Colonic mucosa (tissue), 4 donors: ENCODE results near the gene ZFHX3. TPM values are rescaled to one million over a fixed set of nuclear protein-coding genes. Genes with fewer than 3 reads are reported as not detected.

Experiments
- DNase-seq: peaks from one replicate; pipeline ENCODE4 v3.0.0-alpha.2; 2020
- H3K27ac ChIP-seq: fragments of 200-600 bp; one replicate; pipeline ENCODE4 v1.8.0; 2021
- H3K27me3 ChIP-seq: fragments of 200-600 bp; one replicate; pipeline ENCODE4 v1.8.0; 2021
- H3K36me3 ChIP-seq: fragments of 200-600 bp; one replicate; pipeline ENCODE4 v1.8.0; 2021
- H3K4me1 ChIP-seq: fragments of 200-600 bp; one replicate; pipeline ENCODE4 v1.8.0; 2021; ENCODE audit warnings: mild to moderate bottlenecking
- H3K4me3 ChIP-seq: fragments of 200-600 bp; one replicate; pipeline ENCODE4 v1.8.0; 2021
- H3K9ac ChIP-seq, 2 donors: one replicate each; pipeline ENCODE4 v1.7.0; 2013; ENCODE audit warnings: control low read depth in 2 of 2, low read depth in 2 of 2, low read length in 2 of 2
- H3K9me3 ChIP-seq: fragments of 200-600 bp; one replicate; pipeline ENCODE4 v1.8.0; 2021
- CTCF ChIP-seq: fragments of 200-600 bp; IDR thresholded peaks from one replicate; pipeline ENCODE4 v1.8.0; 2022; ENCODE audit warnings: antibody characterized with exemption, mild to moderate bottlenecking
- intact Hi-C: fragments of 100-400 bp; cut with DNase I; formaldehyde crosslinking; loops from one replicate; pipeline ENCODE4 v1.14.1; 2022
- total RNA-seq, 2 donors: library from RNA; stranded (reverse); fragmentation: NEBNext Ultra II Directional in 1 of 2; extraction: Animal tissue kit (Norgen Biotek cat#: 25700) in 1 of 2; gene quantifications; one replicate each; pipeline ENCODE4 v1.2.1, GENCODE V29; 2021
- donor health status: healthy.
- donor health status: DM: no; HTN: no; CAD: no.
- donor health status: DM: no; HTN: no; CAD: no.

Gene ZFHX3
- total RNA-seq, 2 donors from 2014 or later: 10.5 to 12.8 TPM

- Histone ChIP-seq H3K36me3 (no peaks in the 10 kb centered on the region), H3K4me3 (no peak overlapping the region), H3K27me3 (no peaks in the 10 kb centered on the region), H3K9ac (no peak overlapping the region), H3K27ac (no peak overlapping the region), H3K4me1 (no peaks in the 10 kb centered on the region), H3K9me3 (no peaks in the 10 kb centered on the region)
- no peak for TF ChIP-seq CTCF
- intact Hi-C loops: no loop called here
- DNase-seq: no peak
Observed at GRCh38 chr16:72815348-72816318, 232.3 kb downstream of the ZFHX3 start.

GRCh38 chr16:72814226-72814625, 233.7 kb downstream of the ZFHX3 start:
- Histone ChIP-seq H3K36me3 (no peaks in the 10 kb centered on the region), H3K27me3 (no peaks in the 10 kb centered on the region), H3K4me3 (no peak overlapping the region), H3K4me1 (no peaks in the 10 kb centered on the region), H3K27ac (no peak overlapping the region), H3K9me3 (no peaks in the 10 kb centered on the region), H3K9ac (no peak overlapping the region)
- no peak for TF ChIP-seq CTCF
- DNase-seq: no peak
- intact Hi-C loops: no loop called here

GRCh38 chr16:72812672-72813071, 235.3 kb downstream of the ZFHX3 start:
- no peak for TF ChIP-seq CTCF
- Histone ChIP-seq H3K36me3 (no peaks in the 10 kb centered on the region), H3K9ac (no peak overlapping the region), H3K9me3 (no peaks in the 10 kb centered on the region), H3K27me3 (no peaks in the 10 kb centered on the region), H3K4me1 (no peaks in the 10 kb centered on the region), H3K4me3 (no peak overlapping the region), H3K27ac (no peak overlapping the region)
- intact Hi-C loops: no loop called here
- no peak for DNase-seq

GRCh38 chr16:72811876-72812275, 236.1 kb downstream of the ZFHX3 start:
- Histone ChIP-seq H3K27ac (no peak overlapping the region), H3K27me3 (no peaks in the 10 kb centered on the region), H3K4me3 (no peak overlapping the region), H3K9ac (no peak overlapping the region), H3K9me3 (no peaks in the 10 kb centered on the region), H3K4me1 (no peaks in the 10 kb centered on the region), H3K36me3 (no peaks in the 10 kb centered on the region)
- intact Hi-C loops: no loop called here
- no peak for TF ChIP-seq CTCF
- no peak for DNase-seq

GRCh38 chr16:72811188-72811720, 236.7 kb downstream of the ZFHX3 start:
- intact Hi-C loops: no loop called here
- Histone ChIP-seq H3K27me3 (no peaks in the 10 kb centered on the region), H3K9me3 (no peaks in the 10 kb centered on the region), H3K9ac (no peak overlapping the region), H3K4me3 (no peak overlapping the region), H3K27ac (no peak overlapping the region), H3K36me3 (no peaks in the 10 kb centered on the region), H3K4me1 (no peaks in the 10 kb centered on the region)
- no peak for TF ChIP-seq CTCF
- no peak for DNase-seq
